HG03135 (cell line): ENCODE results near the gene TMEM175.

Experiments
- ATAC-seq: cut with Tn5 transposase; IDR thresholded peaks from one replicate; pipeline ENCODE4 v1.9.1; 2021; ENCODE audit warnings: mild to moderate bottlenecking, moderate library complexity; ENCODE audit not compliant: unreplicated experiment

TMEM175 gene

GRCh38 chr4:945274-946102 is 13.2 kb downstream of the TMEM175 start:
- no peak for ATAC-seq

- ATAC-seq: no peak
Observed at GRCh38 chr4:946103-946450, 13.8 kb downstream of the TMEM175 start.

- no peak for ATAC-seq
Observed at GRCh38 chr4:946517-947471, 14.5 kb downstream of the TMEM175 start.

GRCh38 chr4:947491-947971 is 15.3 kb downstream of the TMEM175 start:
- ATAC-seq: no peak

- ATAC-seq: no peak
Observed at GRCh38 chr4:948101-948935, 16.1 kb downstream of the TMEM175 start.

GRCh38 chr4:948936-949300 is 16.7 kb downstream of the TMEM175 start:
- ATAC-seq: no peak

- ATAC-seq: no peak
Observed at GRCh38 chr4:949656-950055, 17.4 kb downstream of the TMEM175 start.

- ATAC-seq: no peak
Observed at GRCh38 chr4:950136-951020, 18.1 kb downstream of the TMEM175 start.

- ATAC-seq: no peak
Observed at GRCh38 chr4:951186-951585, 18.9 kb downstream of the TMEM175 start.

- ATAC-seq: no peak
Observed at GRCh38 chr4:951594-952468, 19.6 kb downstream of the TMEM175 start.

- ATAC-seq: no peak
Observed at GRCh38 chr4:952881-953573, 20.8 kb downstream of the TMEM175 start.

GRCh38 chr4:953574-953915 is 21.3 kb downstream of the TMEM175 start:
- no peak for ATAC-seq

GRCh38 chr4:954211-955020 is 22.2 kb downstream of the TMEM175 start:
- ATAC-seq: no peak

- ATAC-seq: no peak
Observed at GRCh38 chr4:955161-955921, 23.1 kb downstream of the TMEM175 start.

- no peak for ATAC-seq
Observed at GRCh38 chr4:955931-956381, 23.7 kb downstream of the TMEM175 start.

- no peak for ATAC-seq
Observed at GRCh38 chr4:956531-957230, 24.4 kb downstream of the TMEM175 start.
